HG03575 (cell line): Measurements from ENCODE around the gene CHST11.
"Not testable (repeated sequence)": the region's sequence is repeated elsewhere in the genome, so short reads cannot be mapped to it uniquely, and the experiment has no call there.

Experiments used
- ATAC-seq: cut with Tn5 transposase; IDR thresholded peaks from one replicate; pipeline ENCODE4 v1.9.1; 2021; ENCODE audit not compliant: unreplicated experiment, insufficient number of reproducible peaks, low FRiP score; ENCODE audit errors: extremely low read depth

The CHST11 gene

DNA sequence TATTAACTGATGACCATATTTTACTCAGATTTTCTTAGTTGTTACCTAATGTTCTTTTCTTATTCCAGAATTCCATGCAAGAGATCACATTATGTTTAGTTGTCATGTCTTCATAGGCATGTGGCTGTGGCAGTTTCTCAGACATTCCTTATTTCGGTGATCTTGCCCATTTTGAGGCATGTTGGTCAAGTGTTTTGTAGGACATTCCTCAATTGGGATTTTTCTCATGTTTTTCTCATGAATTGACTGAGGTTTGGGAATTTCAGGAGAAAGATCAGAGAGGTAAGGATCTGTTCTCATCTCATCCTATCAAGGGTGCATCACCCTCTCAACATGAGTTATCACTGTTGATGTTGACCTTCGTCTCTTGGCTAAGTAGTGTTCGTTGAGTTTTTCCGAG lies 81.3 kb downstream of the CHST11 start:
- ATAC-seq, result no peak

DNA sequence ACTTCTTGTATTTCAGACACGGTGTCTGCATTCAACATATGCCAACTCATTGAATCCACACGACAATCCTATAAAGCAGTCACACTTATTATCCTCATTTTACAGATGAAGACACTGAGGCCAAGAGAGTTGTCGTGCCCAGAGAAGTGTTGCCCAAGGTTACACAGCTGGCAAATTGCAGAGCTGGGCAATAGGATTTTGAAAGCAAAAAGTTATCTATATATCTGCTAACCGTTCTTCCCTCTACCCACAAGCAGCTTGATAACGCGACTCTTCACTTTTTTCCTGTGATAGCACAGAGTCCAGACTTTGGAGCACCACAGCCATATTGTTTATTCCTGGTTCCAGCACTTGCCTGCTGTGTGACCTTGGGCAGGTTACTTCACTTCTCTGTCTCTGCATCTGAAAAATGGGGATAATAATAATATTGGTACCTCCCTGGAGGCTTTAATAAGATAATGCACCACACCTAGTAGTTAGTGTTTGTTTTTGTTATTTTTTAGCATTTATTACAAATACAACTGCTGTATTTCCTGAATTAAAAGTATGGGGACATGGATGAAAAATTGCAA lies 82.2 kb downstream of the CHST11 start:
- no peak for ATAC-seq

DNA sequence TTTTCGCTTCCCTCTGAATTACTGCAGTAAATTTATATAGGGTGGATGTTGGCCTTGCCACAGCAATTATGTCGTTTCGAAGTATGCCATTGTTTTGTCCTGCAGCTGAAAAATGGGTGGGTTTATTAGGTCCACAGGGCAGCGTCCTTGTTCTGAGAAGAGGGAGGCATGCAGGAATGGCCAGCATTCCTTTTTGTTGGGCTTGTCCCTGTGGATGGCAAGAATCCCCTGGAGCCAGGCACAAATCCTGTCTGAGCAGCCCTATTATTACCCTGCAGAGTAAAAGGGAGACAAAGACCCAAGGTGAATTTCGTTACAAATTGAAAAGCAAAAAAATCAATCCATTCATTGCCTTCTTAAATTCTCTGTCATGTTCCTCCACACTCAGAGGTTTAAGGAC lies 88.1 kb downstream of the CHST11 start:
- ATAC-seq, result no peak

DNA sequence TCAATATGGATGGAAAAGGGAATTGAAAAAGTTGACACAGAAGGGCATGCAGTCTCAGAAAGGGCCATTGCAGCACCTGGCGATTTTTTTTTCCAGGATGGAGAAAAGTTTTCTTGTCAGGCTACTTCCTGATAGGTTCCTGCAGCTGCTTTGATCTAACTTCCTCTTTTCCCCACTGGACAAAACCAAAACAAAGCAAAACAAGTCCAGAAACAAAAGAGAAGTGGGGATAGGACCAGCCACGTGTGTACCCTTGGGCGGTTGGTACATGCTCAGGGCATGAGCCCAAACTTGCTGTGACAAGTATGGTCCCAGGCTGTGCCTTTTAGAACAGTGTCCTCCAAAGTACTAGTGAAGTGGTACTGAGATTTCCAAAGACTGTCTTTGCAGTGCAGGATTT lies 89.8 kb downstream of the CHST11 start:
- no peak for ATAC-seq

DNA sequence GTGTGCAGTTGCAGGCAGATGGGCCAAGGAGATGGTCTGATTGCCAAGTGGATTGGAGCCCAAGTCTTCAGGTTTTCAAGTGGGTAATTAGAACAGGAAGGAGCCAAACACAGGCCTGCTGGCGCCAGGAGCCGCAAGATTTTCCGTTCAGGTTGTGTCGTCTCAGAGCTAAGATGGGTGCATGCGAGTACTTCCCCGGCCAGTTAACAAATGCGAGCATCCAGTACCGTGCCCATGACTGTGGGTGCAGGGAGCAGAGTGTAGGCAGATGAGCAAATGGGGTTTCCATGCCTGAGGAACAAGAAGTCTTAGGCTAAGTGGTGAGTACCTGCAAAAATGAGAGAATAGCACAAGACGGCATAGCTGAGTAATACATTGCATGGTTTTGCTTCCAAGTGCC lies 90.5 kb downstream of the CHST11 start:
- ATAC-seq, result no peak

DNA sequence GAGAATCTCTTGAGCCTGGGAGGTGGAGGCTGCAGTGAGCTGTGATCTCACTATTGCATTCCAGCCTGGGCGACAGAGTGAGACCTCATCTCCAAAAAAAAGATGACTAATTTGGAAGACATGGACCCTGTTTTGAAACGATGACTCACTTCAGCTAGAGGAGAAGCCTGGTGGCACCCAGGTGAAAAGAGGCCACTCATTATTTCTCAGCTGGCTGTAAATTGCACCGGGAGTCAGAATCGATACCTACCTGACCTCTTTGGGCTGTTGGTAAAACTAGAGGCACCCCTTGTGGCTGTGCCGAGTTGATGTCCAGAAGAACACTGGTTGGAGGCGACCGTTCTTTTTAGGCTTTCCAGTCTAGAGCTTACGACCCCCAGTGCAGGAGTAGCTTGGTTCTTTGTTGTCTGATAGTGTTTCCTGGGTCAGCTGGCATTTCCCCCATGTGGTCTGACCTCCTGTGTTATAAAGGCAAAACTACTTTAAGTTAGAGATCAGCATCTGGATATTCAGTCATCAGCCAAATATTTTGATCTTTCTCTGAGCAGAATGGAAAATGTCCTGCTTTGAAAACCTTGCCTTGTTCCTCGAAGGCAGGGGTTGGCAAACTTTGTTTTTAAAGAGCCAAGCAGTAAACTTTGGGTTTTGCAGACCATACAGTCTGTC lies 93.2 kb downstream of the CHST11 start:
- ATAC-seq, result no peak

DNA sequence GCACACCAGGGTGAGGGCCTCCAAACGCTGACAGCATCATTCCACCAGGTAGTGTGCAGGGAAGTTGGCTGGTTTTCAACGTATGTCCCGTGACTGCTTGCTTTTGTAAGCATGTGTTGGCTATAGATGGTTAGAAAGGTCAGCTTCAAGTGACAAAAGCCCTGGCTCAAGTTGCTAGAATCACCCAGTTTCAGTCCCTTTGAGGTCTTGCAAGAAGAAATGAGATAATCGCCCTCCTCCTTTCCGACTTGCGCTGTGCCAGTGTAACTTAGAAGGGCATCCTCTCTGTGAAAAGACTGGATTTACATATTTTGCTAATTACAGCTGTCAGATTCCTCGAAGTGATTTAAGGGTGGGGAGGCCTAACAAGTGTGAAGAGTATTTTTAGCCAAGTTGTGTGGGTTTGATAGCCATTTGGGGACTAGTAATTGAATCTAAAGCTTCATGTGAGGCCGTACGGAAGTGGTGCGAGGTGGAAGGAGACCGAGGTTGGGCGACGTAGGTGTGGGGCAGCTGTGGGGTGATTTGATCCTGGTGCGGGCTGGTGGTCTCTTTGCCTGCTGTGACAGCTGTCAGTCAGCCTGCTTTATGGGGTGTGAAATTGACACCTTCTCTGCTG lies 94.7 kb downstream of the CHST11 start:
- no peak for ATAC-seq

DNA sequence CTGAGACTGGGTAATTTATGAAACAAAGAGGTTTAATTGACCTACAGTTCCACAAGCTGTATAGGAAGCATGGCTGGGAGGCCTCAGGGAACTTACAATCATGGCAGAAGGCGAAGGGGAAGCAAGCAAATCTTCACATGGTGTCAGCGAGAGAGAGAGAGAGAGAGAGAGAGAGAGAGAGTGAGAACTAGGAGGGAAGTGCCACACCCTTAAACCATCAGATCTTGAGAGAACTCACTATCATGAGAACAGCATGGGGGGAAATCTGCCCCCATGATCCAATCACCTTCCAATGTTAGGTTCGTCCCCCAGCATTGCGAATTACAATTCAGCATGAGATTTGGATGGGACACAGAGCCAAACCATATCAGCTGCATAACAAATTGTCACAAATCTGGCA lies 96.7 kb downstream of the CHST11 start:
- no peak for ATAC-seq

DNA sequence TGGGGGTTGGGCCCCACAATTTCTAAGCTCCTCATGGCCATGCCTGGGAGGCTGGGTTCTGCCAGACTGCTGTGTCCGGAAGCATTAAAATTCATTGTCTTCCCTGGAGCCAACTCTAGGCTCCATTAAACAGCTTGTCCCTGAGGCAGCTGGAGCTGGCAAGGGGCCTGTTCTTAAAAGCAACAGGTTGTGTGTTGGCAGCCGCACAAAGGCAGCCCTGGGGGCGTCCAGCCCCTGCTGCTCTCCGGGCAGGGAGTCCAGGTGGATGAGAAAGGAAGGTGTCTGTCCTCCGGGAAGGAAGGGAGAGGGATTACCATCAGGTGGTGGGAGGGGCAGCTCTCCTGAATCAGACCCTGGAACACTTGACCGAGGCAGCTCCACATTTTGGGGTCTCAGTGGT lies 98.9 kb downstream of the CHST11 start:
- no peak for ATAC-seq

DNA sequence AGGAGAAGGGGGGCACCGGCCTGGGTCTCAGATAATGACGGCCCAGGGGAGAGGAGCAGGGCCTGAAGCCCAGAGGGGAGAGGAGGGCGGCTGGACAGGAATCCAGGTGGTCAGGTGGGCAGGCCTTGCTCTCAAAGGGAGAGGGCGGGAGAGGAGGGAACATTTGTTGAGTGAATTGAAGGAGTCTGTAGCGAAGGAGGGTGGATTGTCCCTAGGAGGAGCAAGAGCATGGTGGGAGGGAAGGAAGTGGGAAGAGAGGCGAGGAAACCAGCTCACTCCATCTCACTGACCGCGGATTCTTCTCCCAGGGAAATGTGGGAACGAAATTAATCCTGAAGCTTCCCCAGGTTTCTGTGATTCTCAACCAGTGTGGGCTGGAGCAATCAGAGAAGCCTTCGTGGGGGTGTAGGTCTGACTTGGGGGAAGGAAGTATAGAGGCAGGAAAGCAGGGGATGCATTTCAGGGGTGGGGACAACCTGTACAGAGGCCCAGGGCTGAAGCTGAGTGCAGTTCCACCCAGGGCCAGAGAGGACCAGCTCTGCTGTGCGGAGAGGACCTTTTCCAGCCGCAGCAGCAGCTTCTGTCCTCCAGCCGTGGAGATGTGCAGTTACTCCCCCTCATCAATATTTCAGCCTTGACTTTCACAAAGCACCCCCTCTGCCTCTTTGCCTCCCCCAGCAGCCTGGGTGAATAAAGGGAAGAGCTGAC lies 100.9 kb downstream of the CHST11 start:
- ATAC-seq, result no peak

DNA sequence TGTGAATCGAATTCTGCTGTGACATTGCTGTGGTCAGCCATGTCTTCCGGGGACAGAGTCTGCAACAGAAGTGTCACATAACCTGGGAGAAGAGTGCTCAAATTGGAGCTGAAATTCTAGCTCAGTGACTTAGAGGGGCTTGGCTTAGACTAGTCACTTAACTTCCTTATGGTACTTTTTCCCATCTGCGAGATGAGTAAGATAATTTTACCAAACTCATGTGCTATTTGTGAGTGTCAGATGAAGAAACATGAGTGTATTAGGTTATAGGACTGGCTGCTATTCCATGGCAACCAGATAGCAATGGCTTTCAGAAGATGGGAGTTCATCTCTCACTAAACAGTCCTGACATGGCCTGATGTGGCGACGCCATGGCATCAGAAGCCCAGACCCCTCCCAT lies 104.1 kb downstream of the CHST11 start:
- ATAC-seq, result no peak

DNA sequence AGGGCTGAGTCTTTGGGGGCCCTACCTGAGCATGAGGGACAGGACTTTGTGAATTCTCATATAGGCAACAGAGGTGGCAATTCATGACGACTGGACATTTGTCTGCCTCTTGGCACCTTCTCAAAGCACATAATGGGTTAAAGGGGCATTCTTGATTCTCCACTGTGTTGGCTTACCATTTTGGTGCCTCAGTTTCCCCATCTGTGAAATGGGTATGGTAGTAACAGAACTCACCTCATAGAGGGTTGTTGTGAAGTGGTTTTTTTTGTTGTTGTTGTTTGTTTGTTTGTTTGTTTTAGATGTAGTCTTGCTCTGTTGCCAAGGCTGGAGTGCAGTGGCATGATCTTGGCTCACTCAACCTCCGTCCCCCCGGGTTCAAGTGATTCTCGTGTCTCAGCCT lies 106.0 kb downstream of the CHST11 start:
- no peak for ATAC-seq

DNA sequence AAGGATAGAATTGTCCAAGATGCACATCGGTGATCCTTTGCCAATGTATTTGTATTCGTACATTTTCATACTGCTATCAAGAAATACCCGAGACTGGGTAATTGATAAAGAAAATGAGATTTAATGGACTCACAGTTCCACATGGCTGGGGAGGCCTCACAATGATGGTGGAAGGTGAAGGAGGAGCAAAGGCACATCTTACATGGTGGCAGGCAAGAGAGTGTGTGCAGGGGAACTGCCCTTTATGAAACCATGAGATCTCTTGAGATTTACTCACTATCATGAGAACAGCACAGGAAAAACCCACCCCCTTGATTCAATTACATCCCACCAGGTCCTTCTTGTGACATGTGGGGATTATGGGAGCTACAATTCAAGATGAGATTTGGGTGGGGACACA lies 107.9 kb downstream of the CHST11 start:
- not testable (repeated sequence) for ATAC-seq

DNA sequence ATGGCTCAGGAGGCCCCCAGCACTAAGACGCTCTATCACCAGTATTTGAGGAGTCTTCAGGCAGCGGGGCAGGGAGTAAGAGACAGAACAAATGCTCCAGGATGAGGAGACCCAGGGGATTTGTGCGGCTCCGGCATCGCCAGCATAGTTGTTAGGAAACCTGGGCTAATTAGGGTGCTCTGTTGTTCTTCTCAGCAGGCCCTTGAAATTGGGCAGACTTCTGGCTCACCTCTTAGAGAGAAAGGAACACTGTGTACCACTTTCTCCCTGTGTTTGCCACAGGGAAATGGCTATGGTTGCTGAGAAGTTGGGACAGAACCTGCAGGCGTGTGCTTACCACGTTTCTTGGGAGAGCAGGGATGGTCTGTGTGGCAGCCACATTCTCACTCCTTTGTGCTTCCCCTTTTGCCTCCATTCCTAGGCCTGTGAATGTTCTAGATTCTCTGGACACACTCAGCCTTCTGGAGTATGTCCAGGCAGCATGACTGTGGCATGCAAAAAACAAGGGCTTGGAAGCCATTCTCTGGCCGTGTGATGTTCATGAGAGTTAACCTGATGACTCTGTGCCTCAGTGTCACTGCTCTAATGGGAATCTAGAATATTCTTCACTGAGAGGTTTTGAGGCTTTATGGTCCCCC lies 109.0 kb downstream of the CHST11 start:
- ATAC-seq, result no peak

DNA sequence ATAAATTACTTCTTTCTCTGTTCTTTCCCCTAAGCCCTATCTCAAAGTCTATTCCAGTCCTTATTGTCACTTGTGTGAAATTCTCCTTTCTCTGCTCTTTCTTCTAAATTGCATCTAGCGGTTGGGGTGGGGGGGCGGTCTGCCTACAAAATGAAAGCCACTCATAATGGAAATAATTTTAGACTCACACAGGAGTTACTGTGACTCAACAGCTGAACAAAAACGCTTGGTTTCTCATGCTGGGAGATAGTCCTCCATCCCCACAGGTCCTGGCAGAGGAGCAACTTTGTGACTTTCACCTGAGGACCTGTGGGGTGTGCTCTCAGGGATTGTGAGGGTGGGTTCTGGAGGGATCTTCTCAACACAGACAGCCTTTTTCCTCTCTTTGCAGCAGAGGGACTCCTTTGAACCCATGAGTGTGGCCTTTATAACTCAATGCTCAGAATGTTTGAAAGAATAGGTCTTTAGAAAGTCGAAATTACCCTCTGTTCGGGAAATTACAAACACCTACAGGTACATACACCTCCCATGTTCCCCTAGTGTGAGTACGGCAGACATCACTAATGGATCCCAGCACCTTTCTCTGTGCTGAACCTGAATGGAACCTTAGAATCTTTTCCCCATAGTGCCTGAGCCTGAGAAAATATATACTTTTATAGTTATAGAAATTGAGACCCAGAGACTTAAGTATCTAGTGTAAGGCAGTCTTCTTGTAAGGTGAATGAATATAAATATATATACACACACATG lies 109.7 kb downstream of the CHST11 start:
- no peak for ATAC-seq

DNA sequence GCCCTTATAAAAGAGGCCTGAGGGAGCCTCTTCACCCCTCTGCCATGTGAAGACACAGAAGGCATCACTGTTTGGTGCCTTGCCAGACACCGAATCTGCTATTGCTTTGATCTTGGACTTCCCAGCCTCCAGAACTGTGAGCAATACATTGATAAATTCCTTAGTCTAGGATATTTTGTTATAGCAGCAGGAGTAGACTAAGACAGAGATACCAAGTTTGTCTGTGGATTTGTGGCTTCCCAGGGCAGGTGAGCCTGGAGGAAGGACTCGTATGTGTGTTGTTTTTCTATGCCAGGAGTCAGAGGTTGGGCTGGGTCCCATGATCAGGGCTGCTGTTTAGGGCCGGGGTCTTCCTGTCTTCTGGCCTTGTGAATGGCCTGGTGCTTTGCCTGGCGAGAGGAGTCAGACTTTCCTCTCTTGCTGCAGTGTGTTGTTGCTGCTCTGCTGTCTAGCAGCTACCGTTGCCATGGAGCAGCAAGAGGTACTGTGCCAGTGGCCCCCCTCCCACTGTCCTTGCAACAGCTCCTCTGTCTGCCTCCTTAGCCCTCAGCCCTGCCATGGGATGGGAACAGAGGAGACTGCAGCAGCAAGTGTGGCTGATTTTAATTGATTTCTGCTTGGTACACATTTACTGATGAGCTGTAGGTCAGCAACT lies 111.2 kb downstream of the CHST11 start:
- ATAC-seq, result no peak

DNA sequence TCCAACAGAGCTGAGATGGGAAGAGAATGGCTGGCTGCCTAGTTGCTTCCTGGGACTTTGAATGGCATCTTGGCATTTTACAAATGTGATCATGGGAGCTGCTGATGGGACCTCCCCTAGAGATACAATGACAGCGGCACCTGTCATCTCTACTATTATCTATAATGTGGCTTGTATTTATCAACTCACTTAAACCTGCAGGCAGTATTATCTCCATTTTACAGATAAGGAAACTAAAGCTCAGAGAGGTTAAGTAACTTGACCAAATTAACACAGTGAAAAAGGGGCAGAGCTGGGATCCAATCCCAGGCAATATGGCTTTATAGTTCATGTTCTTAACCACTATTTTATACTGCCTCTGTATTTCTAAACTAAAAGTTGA lies 111.7 kb downstream of the CHST11 start:
- ATAC-seq, result no peak

DNA sequence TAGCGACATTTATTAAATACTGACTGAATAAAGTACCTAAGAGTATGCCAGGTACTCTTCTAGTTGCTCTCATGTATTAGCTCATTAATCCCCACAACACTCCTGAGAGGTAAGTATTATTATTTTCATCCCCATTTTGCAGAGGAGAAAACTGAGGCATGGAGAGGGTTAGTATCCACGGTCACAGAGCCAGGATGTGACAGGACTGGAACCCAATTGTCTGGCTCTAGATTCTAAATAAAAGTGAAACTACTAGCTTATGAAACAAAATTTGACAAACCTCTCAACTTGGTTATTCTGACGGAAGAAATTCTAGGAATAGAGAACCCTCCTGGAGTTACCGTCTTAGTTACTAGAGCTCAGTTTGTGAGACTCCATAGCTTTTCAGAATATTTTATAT lies 112.2 kb downstream of the CHST11 start:
- no peak for ATAC-seq
